GM19463 (cell line): Measurements from ENCODE around the gene SSTR5.

Experiments used
- ATAC-seq: cut with Tn5 transposase; IDR thresholded peaks from one replicate; pipeline ENCODE4 v1.9.1; 2021; ENCODE audit warnings: mild to moderate bottlenecking, moderate library complexity; ENCODE audit not compliant: unreplicated experiment

SSTR5 gene

GRCh38 chr16:1121601-1122397 is 49.3 kb downstream of the SSTR5 start:
- ATAC-seq = no peak

GRCh38 chr16:1122398-1122765 is 49.8 kb downstream of the SSTR5 start:
- no peak for ATAC-seq

- ATAC-seq = no peak
Measured at GRCh38 chr16:1123525-1124230, 51.1 kb downstream of the SSTR5 start.

- no peak for ATAC-seq
Measured at GRCh38 chr16:1124291-1124690, 51.7 kb downstream of the SSTR5 start.

GRCh38 chr16:1124795-1125194 is 52.2 kb downstream of the SSTR5 start:
- no peak for ATAC-seq

GRCh38 chr16:1125471-1125870 is 52.9 kb downstream of the SSTR5 start:
- ATAC-seq = no peak

GRCh38 chr16:1126044-1126443 is 53.5 kb downstream of the SSTR5 start:
- ATAC-seq = no peak

GRCh38 chr16:1126586-1126985 is 54.0 kb downstream of the SSTR5 start:
- no peak for ATAC-seq

- no peak for ATAC-seq
Measured at GRCh38 chr16:1127101-1127500, 54.6 kb downstream of the SSTR5 start.

GRCh38 chr16:1127971-1128715 is 55.6 kb downstream of the SSTR5 start:
- ATAC-seq = no peak

- no peak for ATAC-seq
Measured at GRCh38 chr16:1129106-1129960, 56.8 kb downstream of the SSTR5 start.

GRCh38 chr16:1130382-1130781 is 57.8 kb downstream of the SSTR5 start:
- ATAC-seq = no peak
